Kidney tubule cell (primary cell): ENCODE results near the gene TGM5.
"Not testable (repeated sequence)": the region's sequence is repeated elsewhere in the genome, so short reads cannot be mapped to it uniquely, and the experiment has no call there.

ENCODE experiments used
- DNase-seq: peaks from one replicate; pipeline ENCODE4 v3.0.0-alpha.2; 2018; ENCODE audit warnings: low spot score

Gene TGM5

DNA sequence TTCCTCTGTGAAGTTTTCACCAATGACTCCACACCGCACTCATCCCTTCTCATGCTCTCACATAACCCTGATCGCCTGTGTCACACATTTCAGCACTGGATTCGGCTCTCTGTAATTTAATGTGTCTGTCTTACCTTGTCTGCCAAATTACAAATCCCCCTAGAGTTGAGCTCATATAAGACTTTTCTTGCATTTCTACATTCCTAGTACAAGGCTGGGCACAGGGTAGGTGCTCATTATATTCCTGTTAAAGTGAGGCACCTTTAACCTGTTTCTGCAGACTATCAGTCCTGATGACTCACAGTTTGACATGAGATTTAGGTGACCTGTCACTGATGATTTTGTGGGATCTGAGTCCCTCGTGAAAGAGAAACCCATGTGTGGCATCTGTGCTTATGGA is 22.6 kb downstream of the TGM5 start:
- DNase-seq = peak; percentile 13

DNA sequence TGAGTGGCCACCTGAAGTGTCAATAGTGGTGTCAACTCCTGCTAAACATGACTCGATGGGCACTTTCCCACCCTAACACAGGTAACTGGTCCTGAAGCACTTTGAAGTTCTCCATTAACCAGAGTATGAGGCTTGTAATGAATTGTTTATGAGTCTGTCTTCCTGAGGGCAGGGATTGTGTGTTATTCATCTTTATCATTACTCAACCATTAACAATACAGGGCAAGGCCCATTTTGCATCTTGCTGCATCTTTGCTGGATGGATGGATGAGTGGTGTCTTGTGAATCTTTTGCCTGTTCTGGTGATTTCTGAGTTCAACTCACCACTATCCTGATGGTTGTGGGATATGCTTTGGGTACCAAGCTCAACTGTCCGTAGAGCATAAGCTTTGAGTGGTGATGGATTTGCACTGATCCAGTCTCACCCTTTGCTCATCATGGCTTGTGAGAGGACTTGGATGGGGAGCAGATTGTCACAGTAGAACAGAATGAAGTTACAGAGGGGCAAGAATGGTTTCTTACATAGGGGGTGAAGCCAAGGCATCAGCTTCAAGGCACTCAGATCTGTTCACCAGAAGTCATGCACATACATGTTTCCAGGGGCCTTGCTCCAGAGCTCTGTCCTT is 23.6 kb downstream of the TGM5 start:
- DNase-seq = peak; percentile 39

GRCh38 chr15:43242616-43243015 is 24.1 kb downstream of the TGM5 start:
- DNase-seq = no peak

- DNase-seq = no peak
Observed at GRCh38 chr15:43241100-43241499, 25.6 kb downstream of the TGM5 start.

DNA sequence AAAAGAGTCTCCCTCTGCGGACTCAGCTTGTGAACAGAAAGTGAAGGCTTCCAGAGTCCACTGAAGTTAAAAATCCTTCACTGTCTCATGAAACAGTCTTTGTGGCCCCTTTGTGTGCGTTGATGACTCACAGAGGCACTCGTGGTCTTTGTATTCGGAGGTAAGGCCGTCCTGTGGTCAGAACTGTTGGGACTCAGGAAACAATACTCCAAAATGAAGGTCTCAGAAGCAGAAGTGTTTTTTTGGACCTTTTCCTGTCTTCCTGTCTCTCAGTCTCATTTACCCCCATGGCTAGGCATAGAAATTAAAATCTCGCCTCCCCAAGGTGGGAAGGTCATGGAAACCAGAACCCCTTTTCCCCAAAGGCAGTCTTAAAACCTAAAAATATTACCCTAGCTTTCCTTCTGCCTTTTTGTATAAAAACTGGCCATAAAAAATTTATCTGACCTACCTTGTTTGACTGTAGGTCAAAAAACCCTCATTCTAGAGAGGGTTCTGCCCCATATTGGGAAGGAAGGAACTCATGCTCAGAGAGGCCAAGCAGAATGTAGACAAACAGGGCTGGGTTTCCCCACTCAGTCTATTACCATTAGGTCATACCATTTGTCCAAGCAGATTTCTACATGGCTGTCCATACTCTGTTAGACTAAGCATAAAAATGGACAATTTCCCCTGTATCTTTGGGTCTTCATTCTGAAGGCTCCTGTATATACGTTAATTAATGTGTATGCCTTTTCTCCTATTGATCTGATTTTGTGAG is 26.8 kb downstream of the TGM5 start:
- peak; percentile 25 for DNase-seq

DNA sequence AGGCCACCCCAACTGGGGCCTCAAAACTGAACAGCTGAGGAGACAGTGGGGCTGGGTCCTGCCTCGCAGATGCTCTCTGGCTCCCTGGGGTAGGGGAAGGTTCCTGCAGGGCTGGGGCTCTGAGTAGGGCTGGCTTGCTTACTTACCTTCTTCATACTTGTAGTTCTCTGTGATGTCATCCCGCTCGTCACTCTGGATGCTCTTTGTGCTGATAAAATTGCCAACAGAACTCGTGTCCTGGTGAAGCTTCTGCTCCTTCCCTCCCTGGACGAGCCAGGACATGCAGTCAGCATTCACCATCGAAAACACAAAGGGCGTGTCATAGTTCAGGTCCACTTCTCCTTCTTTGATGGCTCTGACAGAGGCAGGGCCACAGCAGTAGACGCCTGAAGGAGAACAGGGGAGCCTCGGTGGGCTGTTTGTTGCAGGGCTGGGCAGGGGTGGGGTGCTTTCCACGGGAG is 28.0 kb downstream of the TGM5 start:
- DNase-seq = no peak

DNA sequence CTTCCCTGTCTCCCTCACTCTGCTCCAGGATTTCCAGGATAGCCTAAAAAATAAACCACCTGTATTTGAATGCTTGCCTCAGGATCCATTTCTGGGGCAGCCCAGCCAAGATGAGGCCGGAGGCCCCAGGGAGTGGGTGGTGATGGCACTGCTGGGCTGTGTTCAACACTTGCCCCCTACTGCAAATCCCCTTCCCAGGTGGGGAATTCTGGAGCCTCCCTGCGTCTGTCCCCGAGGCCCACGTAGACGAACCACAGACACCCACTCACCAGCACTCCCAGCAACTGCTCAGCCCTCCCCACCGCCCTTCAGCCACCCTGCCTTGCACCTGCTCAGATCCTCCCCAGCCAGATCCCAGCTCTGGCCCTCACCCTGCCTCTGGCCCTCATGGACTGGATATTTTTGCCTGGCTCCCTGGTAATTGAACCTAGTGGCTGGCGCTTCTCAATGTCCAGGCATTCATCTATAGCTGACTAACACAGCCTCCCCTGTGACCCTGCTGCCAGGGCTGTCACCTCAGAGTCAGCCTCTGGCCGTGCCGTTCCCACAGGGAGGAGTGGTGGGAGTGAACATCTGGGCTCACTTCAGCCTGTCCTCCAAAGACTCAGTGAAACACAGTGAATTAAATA is 28.8 kb downstream of the TGM5 start:
- no peak for DNase-seq

GRCh38 chr15:43235536-43235935 is 31.2 kb downstream of the TGM5 start:
- no peak for DNase-seq

DNA sequence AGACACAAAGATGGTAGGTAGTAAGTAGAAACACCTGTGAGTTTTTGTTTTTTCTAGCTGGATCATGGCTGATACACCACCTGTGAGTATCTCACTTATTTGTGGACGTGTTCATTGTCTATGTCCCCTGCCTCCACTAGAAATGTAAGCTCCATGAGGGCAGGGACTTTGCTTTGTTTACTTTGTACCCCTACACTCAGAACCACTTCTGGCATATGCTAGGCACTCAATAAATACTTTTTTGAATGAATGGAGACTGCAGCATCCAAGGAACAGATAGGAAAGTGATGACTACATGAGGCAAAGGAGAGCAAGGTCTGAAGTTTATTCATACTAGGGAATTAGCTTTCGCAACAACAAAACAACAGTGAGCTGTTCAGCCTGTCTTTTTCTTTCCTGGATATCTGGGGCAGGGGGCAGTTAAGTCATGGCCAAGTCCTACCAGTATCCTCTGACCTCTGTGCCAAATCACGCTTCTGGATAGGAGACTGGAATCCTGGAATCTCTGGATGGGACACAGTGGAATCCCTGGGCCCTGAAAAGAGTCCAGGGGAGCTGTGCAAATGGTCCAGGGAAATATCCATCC is 34.3 kb downstream of the TGM5 start:
- no peak for DNase-seq

DNA sequence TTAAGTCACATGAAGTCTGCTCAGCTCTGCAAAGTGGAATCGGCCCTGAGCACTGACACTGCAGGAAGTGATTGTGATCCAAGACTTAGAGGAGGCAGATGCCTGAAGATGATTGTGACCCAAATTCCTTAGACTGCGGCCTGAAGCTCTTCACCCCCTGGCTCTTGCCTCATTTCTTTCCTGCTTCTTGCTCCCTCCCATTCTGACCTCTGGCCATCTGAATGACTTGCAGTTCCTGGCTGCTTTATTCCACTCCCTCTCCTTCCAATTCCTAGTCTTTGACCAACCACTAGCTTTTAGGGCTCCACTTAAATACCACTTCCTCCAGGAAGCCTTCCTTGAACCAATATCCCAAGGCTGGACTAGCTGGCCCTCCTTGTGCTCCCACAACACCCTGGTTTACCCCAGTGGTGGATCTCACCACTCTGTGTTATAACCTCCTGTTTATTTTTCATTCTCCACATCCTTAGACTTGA is 36.0 kb downstream of the TGM5 start:
- no peak for DNase-seq

DNA sequence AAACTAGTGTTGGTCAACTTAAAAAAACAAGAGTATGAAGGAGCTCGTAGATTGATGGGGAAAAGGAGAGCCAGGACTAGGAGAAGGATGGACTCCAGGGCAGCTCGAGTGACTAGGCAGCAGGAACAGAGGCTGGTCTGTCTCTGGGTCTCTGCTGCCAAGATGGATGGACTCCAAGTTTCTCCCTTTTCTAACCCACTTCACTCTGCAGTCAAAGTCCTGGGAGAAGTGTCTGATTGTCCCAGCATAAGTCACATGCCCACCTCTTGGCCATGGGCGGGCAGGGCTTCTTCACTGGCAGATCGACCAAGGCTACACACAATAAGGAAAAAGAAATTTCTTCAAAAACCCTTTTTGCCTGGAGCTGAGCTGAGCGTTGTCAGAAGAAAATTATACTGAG is 36.8 kb downstream of the TGM5 start:
- DNase-seq = no peak

DNA sequence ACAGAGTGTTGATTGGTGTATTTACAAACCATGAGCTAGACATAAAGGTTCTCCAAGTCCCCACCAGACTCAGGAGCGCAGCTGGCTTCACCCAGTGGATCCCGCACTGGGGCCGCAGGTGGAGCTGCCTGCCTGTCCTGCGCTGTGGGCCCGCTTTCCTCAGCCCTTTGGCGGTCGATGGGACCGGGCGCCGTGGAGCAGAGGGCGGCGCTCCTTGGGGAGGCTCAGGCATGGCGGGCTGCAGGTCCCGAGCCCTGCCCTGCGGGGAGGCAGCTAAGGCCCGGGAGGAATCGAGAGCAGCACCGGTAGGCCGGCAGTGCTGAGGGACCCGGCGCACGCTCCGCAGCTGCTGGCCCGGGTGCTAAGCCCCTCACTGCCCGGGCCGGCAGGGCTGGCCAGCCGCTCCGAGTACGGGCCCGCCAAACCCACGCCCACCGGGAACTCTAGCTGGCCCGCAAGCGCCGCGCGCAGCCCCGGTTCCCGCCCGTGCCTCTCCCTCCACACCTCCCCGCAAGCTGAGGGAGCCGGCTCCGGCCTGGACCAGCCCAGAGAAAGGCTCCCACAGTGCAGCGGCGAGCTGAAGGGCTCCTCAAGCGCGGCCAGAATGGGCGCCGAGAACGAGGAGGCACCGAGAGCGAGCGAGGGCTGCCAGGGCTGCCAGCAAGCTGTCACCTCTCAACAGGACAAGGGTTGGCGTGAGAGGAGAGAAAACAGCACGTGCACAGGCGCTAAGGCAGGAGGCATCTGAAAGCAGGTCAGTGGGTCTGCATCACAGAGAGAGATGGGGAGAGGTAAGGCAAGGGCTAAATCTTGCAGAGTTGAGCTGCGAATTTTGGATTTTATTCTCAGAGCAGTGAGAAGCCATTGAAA is 40.1 kb downstream of the TGM5 start:
- DNase-seq = no peak

- not testable (repeated sequence) for DNase-seq
Observed at GRCh38 chr15:43225950-43226255, 40.8 kb downstream of the TGM5 start.

GRCh38 chr15:43225201-43225949 is 41.4 kb downstream of the TGM5 start:
- peak; percentile 69 for DNase-seq

GRCh38 chr15:43221422-43221821 is 45.3 kb downstream of the TGM5 start:
- no peak for DNase-seq

- DNase-seq = no peak
Observed at GRCh38 chr15:43220991-43221403, 45.7 kb downstream of the TGM5 start, which contains the start of gene EPB42. Gene EPB42, minus strand, starts transcription at chr15:43221018. Its CDS starts 193 bp downstream, at chr15:43220825.

- no peak for DNase-seq
Observed at GRCh38 chr15:43219929-43220928, 46.5 kb downstream of the TGM5 start.

DNA sequence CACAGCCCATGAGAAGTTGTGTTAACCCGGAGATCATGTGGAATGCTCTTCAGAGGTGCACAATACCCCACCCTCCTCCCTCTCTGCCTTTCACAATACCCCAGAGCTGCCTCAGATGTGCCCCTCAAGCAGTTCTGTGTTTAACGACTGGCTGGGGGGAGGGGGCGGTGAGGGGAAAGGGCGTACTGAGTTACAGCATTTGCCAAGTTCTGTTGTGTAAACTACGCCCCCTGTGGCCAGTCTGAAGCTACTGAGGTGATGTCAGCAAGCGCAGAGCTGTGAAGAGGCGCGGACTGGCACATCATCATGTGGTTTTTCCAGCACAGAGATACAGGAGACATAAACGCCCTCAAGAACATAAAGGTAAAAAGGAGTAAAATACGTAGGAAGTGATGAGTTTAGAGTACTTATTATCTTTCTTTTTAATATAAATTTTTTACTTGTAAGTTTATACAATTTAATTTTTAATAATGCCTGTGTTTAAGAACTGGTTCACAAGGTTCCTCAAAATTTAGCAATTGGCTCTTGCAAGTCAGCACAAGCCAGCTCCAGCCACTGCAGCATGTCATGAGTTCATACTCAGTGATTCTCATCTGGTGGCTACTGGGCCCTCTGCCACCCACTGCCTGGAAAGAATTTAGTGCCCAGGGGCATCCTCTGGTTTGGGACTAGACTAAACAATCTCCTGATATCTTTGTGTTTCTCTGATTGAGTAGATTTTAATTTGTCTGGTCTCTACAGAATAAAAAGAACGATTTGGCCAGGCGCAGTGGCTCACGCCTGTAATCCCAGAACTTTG is 47.6 kb downstream of the TGM5 start:
- no peak for DNase-seq

GRCh38 chr15:43215961-43216360 is 50.8 kb downstream of the TGM5 start:
- peak; percentile 22 for DNase-seq
